ENCODE data around the gene JCHAIN. TPM values are rescaled to one million over a fixed set of nuclear protein-coding genes. Genes with fewer than 3 reads are reported as not detected.

The JCHAIN gene
- total and polyA plus RNA-seq, 12 donors, result 0.57 to 55.4 (median 2.4) TPM

DNA sequence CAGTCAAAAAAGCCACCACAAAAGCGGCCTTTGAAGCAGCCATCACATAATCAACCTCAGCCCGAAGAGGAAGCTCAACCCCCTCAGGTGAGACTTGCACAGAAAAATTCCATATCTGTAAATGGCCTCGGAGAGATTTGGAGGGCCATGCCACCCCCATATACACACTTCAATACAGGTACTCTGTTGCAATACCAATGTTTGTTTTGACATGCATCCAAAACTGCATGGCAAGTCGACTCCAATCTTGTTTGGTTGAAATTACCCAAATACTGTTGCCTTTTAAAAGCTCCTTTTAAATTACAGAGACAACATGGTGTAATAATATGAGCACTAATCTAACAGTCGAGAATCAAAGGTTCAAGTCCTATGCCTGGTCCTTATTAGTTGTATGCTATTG is 31.8 kb downstream of the JCHAIN start:
- H3K27me3 ChIP-seq, result no peaks in the 10 kb centered on the region
- no peak overlapping the region for H3K4me3 ChIP-seq
- TF ChIP-seq, protein P1, sequence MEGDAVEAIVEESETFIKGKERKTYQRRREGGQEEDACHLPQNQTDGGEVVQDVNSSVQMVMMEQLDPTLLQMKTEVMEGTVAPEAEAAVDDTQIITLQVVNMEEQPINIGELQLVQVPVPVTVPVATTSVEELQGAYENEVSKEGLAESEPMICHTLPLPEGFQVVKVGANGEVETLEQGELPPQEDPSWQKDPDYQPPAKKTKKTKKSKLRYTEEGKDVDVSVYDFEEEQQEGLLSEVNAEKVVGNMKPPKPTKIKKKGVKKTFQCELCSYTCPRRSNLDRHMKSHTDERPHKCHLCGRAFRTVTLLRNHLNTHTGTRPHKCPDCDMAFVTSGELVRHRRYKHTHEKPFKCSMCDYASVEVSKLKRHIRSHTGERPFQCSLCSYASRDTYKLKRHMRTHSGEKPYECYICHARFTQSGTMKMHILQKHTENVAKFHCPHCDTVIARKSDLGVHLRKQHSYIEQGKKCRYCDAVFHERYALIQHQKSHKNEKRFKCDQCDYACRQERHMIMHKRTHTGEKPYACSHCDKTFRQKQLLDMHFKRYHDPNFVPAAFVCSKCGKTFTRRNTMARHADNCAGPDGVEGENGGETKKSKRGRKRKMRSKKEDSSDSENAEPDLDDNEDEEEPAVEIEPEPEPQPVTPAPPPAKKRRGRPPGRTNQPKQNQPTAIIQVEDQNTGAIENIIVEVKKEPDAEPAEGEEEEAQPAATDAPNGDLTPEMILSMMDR (IDR thresholded peaks at IDR 0.05), result no peak
- H3K36me3 ChIP-seq, result no peaks in the 10 kb centered on the region
- ATAC-seq (no peak), DNase-seq (no peak)
- H3K9me3 ChIP-seq, result no peaks in the 10 kb centered on the region
- H3K4me1 ChIP-seq, result peaks cover 0 to 12% (median 3%) of the 10 kb centered on the region in 9 donors
- no peak overlapping the region for H3K27ac ChIP-seq
- intact Hi-C loops (cut with DNase I), result no loop called here
- WGBS, 2 donors, result 88 to 93% methylated on average over 5 of the region's 5 CpGs

DNA sequence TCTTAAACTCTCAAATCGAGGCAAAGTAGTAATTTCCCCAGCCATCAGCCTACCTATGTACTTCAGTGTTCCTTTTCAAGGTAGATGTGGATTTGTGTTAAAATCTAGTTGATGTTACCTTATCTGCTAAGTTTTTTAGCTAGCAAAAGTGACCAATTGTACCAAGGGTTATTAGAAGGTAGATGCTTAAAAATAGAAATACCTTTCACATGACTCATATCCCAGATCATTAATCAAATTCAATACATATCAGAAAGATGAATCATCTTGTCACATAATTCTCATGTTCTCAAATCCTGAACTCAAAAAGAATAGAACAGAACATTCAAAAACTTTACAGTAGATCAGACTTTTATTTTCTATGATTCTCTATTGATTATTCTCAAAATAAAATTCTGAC is 34.3 kb downstream of the JCHAIN start:
- intact Hi-C loops (cut with DNase I), result no loop called here
- DNase-seq, result no peak
- Histone ChIP-seq H3K4me3 (no peak overlapping the region), H3K27me3 (no peaks in the 10 kb centered on the region), H3K9me3 (no peaks in the 10 kb centered on the region), H3K36me3 (no peaks in the 10 kb centered on the region), H3K4me1 (peaks cover 0 to 4% (median 3%) of the 10 kb centered on the region in 9 donors), H3K27ac (no peak overlapping the region)
- ATAC-seq, result no peak
- TF ChIP-seq, protein P1 (IDR thresholded peaks at IDR 0.05), result no peak
- WGBS, 2 donors, result 75 to 78% methylated on average over 1 of the region's 1 CpG

DNA sequence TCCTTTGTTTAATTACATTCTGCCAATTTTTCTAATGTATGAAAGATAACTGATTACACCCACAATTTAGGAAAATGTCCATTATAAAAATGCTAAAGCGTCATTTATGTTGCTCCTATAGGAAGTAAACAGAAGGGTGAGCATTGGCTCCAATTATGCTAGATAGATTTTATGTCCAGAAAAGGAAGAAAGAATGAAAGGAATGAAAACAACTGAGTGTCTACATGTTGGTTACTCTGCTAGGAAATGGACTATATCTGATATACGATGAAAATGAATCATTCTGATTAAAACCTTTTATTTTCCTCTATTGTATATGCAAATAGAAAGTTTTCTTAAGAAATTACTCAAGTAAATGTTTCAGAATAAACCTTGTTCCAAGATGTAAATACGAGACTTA is 36.1 kb downstream of the JCHAIN start:
- H3K4me1 ChIP-seq, result no peaks in the 10 kb centered on the region
- H3K4me3 ChIP-seq, result no peak overlapping the region
- H3K36me3 ChIP-seq, result no peaks in the 10 kb centered on the region
- TF ChIP-seq, protein P1 (IDR thresholded peaks at IDR 0.05), result no peak
- intact Hi-C loops (cut with DNase I), result no loop called here
- WGBS, 2 donors, result 80 to 84% methylated on average over 3 of the region's 3 CpGs
- H3K27ac ChIP-seq, result no peak overlapping the region
- DNase-seq, result no peak
- ATAC-seq, result no peak
- no peaks in the 10 kb centered on the region for H3K9me3 ChIP-seq
- no peaks in the 10 kb centered on the region for H3K27me3 ChIP-seq

DNA sequence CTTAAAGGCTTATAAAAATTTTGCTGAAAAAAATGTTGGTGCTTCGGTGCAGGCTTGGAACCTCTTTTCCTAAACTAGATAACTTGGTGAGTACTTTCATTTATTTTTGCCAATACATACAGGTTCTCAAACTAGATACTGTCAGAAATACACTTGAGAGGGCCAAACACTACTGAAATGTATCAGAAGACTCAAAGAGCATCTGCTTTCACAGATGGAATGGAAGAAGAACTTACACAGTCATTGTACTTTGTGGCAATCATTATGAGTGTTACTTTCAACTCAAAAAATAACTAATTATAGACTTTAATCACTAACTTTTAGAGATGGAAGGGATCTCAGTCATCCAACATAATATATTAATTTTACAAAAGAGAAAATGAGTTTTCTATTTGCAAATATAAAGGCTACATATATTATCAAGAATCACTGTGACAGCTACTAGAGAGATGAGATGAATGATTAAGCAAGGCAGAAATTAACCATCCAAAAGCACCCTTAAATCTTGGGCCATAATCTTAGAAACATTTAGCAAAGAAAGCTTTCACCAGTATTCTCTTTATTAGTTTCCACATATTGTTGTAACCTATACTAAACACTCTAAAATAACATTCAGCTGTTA is 36.7 kb downstream of the JCHAIN start:
- 86 to 96% methylated on average over 1 of the region's 1 CpG for WGBS, 2 donors
- H3K4me1 ChIP-seq, result no peaks in the 10 kb centered on the region
- H3K36me3 ChIP-seq, result no peaks in the 10 kb centered on the region
- no peaks in the 10 kb centered on the region for H3K9me3 ChIP-seq
- no peak for DNase-seq
- intact Hi-C loops (cut with DNase I), result no loop called here
- TF ChIP-seq, protein P1 (IDR thresholded peaks at IDR 0.05), result no peak
- H3K27ac ChIP-seq, result no peak overlapping the region
- no peak for ATAC-seq
- no peak overlapping the region for H3K4me3 ChIP-seq
- no peaks in the 10 kb centered on the region for H3K27me3 ChIP-seq

Measured in heart right ventricle (tissue), 16 donors.